ENCODE results near the gene SPARC.

GRCh38 chr5:151720215-151720614, 33.5 kb upstream of the SPARC start:
- TF ChIP-seq EZH2phosphoT487 (IDR thresholded peaks at IDR 0.05) (no peak), CTCF (IDR thresholded peaks at IDR 0.05) (no peak)
